ENCODE results near the gene PSMD6. TPM values are rescaled to one million over a fixed set of nuclear protein-coding genes. Genes with fewer than 3 reads are reported as not detected.
A peak's percentile ranks its signal among the peaks of the same experiment; 100 is the strongest.

PSMD6 gene
- total and polyA plus RNA-seq, 2 donors: 60.9 to 78.8 TPM

DNA sequence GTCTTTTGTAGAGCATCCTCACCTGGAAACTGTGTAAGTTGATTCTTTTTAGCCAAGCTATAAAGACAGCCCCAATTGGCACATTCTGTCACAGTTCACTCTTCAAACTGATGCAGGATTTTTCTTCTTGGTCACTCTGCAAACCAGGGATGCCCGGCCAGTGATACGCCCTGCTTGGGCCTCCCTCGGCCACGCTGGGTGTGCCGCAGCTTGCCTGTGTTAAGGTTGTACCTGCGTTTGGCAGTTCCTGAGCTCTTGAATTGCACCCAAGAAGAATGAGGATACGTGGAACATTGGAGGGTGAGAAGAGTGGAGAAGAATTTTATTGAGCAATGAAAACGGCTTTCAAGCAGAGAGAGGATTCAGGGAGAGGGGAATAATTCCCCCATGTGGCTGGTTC lies 49.9 kb downstream of the PSMD6 start:
- Histone ChIP-seq H3K4me1 (ENCODE audit: insufficient read depth) (no peaks in the 10 kb centered on the region), H3K27ac (ENCODE audit: low read depth) (no peak overlapping the region), H3K36me3 (ENCODE audit: insufficient read depth) (no peaks in the 10 kb centered on the region), H3K4me3 (ENCODE audit: low read depth, low read length) (no peak overlapping the region)
- WGBS: 95% methylated on average over 8 of the region's 8 CpGs
- no peak for DNase-seq (ENCODE audit: extremely low spot score)

GRCh38 chr3:63972987-63973386 lies 50.3 kb downstream of the PSMD6 start:
- Histone ChIP-seq H3K27ac (ENCODE audit: low read depth) (no peak overlapping the region), H3K36me3 (ENCODE audit: insufficient read depth) (no peaks in the 10 kb centered on the region), H3K4me3 (ENCODE audit: low read depth, low read length) (no peak overlapping the region), H3K4me1 (ENCODE audit: insufficient read depth) (no peaks in the 10 kb centered on the region)
- WGBS: 54% methylated on average over 4 of the region's 4 CpGs
- no peak for DNase-seq (ENCODE audit: extremely low spot score)

DNA sequence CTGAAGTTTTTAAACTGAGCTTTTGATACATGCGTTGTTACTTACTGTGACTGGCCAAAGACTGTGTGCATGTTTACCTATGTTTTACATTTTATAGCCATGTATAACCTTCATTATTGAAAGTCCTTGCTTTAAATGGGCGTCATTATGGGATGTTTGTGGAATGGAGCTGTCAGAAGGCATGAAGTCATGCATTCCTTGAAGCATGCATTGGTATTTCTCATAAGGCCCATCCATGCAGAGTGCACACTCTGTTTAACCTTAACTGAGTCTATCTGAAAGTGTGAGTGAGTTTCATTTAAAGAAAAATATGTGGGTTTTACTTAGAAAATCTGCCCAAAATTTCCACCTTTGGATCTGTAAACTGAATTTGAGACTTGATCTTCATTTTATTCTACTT lies 51.1 kb downstream of the PSMD6 start:
- 54% methylated on average over 2 of the region's 2 CpGs for WGBS
- H3K27ac ChIP-seq (ENCODE audit: low read depth): no peak overlapping the region

DNA sequence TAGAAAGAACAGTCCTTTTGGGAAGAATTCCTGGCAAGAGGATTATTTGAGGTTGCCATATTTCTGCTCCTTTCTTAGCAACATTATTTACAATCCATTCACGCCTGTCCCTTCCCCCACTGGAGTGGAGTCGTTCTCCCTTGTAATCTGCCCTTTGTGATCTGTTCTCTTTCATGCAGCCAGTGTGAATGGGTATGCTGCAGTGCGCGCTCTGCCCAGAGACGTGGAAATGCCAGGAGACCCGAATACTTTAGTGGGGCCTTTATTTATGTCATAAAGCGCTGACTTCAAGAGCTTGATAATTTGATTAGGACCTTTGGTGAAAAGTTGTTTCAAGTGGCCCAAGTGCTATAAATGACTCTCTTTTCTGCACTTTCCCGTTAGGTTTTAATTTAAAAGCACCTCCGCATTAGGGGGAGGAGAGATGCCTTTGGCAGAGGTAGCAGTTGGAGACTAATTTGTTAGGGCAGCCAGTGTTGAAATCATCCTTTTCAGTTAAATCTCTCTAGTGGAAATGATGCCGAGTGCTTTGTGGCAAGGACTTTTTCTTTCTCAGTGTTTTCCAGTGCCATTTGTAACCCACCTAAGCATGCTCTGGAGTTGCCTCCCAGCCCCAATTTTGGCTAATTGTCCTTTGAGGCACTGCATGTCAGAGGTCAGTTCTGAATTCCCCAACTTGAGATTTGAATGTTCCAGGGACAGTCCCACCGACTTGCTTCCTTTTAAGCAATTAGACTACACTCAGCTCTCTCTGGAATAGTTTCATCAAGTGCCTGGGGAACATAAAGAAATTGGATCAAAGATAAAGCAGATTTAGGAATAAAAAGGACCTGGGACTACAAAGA lies 52.4 kb downstream of the PSMD6 start:
- H3K4me3 ChIP-seq (ENCODE audit: low read depth, low read length): no peak overlapping the region
- H3K36me3 ChIP-seq (ENCODE audit: insufficient read depth): no peaks in the 10 kb centered on the region
- H3K4me1 ChIP-seq (ENCODE audit: insufficient read depth): no peaks in the 10 kb centered on the region
- no peak for DNase-seq (ENCODE audit: extremely low spot score)
- no peak overlapping the region for H3K27ac ChIP-seq (ENCODE audit: low read depth)
- WGBS: 38% methylated on average over 11 of the region's 11 CpGs

More for the DNA sequence above, 51.1 kb downstream of the PSMD6 start:
- no peaks in the 10 kb centered on the region for H3K36me3 ChIP-seq (ENCODE audit: insufficient read depth)
- H3K4me3 ChIP-seq (ENCODE audit: low read depth, low read length): no peak overlapping the region
- no peak for DNase-seq (ENCODE audit: extremely low spot score)
- no peaks in the 10 kb centered on the region for H3K4me1 ChIP-seq (ENCODE audit: insufficient read depth)

DNA sequence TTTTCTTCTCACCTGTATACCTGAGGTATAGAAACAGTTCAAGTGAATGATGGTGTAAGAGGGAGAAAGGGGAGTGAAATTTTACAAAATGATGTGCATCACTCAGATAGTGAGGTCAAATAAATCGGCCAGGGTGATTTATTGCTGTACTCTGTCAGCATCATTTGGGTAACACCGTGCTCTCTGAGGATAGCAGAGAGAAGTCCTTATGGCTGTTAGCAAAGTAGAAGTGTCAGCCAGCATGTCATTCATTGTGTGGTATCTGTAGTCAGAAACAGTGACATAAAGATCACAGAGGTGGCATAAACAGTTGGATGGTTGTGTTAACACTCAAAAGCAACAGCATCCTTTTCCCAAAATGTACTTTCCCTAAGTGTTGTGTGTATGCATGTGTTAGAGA lies 53.4 kb downstream of the PSMD6 start:
- no peak overlapping the region for H3K27ac ChIP-seq (ENCODE audit: low read depth)
- no peaks in the 10 kb centered on the region for H3K36me3 ChIP-seq (ENCODE audit: insufficient read depth)
- WGBS: 36% methylated on average over 2 of the region's 2 CpGs
- DNase-seq (ENCODE audit: extremely low spot score): no peak
- no peaks in the 10 kb centered on the region for H3K4me1 ChIP-seq (ENCODE audit: insufficient read depth)
- H3K4me3 ChIP-seq (ENCODE audit: low read depth, low read length): no peak overlapping the region

DNA sequence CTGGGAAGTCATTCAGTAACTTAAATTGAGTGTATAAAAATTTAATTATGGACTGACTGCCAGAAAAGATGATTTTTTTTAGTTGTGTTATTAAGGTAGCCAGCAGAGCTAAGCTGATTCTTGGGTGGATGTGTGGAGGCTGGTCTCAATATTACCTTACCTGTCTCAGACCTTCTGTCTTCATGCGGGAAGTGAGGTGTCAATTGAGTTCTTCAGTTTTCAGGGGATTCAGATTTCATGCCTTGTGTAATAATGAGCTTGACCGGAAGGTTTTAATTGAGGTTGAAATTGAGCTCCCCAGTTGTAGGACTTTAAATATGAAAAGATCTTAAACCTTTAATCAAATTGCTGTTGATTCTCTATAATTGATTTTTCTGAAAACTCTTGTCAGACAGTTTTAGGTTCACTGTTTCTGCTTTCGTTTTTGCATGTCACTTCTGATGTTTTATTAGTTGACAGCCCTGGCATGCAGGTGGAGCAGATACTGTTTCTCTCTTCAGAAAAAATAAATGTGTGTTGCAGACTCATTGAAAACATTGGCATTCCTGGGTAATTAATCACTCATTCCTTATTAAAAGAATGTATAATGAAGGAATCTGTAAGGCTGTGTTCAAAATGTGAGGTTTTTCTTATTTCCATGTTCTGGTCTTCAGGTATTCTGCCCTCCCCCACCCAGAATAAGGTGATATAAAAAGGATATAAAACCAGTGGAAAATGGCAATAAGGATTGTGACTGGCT lies 54.5 kb downstream of the PSMD6 start:
- H3K27ac ChIP-seq (ENCODE audit: low read depth): peak overlapping the region; percentile 41

DNA sequence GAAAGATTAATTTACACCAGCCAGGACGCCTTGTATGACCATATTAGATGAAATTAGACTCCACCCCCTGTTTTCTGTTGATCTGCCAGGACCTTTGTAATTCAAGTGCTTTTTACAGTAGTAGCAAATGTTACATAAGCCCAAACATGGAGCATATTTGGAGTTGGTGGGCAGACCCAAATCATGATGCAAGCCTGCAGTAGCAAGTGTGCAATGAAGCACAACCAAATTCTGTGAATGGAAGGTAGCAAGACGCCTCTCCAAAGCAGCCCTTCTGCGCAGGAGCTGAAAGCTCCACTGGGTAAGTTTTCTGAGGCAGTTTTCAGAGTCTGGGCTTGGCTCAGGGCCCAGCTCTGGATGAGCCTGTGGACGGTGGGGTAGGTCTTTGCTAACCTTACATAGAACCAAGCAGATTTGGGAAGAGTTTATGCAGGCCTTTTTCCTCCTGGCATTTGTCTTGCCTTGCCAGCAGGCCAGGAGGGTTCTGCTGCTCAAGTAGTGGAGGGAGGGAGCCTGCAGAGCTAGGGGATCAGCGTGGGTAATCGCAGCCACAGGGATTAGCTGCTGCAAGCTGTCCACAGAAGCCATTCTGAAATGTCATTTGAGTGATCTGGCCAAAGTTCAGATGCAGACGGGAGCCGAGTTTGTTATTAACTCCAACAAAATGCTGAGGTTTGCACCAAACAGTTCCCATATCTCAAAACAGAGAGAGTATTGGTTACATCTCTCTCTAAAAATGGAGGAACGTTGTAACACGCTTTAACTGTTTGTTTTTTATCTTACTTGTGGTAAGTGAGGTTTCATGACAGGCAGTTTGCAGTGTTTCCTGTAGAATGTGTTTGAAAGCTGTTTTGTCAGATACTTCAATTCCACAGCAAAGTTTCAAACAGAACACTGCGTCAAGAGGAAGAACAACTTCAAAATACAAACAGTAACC lies 55.4 kb downstream of the PSMD6 start:
- Histone ChIP-seq H3K27ac (ENCODE audit: low read depth) (no peak overlapping the region), H3K4me1 (ENCODE audit: insufficient read depth) (no peaks in the 10 kb centered on the region), H3K36me3 (ENCODE audit: insufficient read depth) (no peaks in the 10 kb centered on the region), H3K4me3 (ENCODE audit: low read depth, low read length) (peak overlapping the region; percentile 18)
- 10% methylated on average over 11 of the region's 11 CpGs for WGBS
- no peak for DNase-seq (ENCODE audit: extremely low spot score)

More for the DNA sequence above, 54.5 kb downstream of the PSMD6 start:
- Histone ChIP-seq H3K4me3 (ENCODE audit: low read depth, low read length) (no peak overlapping the region), H3K36me3 (ENCODE audit: insufficient read depth) (no peaks in the 10 kb centered on the region), H3K4me1 (ENCODE audit: insufficient read depth) (no peaks in the 10 kb centered on the region)
- DNase-seq (ENCODE audit: extremely low spot score): no peak
- 57% methylated on average over 3 of the region's 3 CpGs for WGBS

GRCh38 chr3:63966871-63967270 lies 56.4 kb downstream of the PSMD6 start:
- no peaks in the 10 kb centered on the region for H3K4me1 ChIP-seq (ENCODE audit: insufficient read depth)
- DNase-seq (ENCODE audit: extremely low spot score): no peak
- H3K4me3 ChIP-seq (ENCODE audit: low read depth, low read length): no peak overlapping the region
- no peaks in the 10 kb centered on the region for H3K36me3 ChIP-seq (ENCODE audit: insufficient read depth)
- WGBS: 97% methylated on average over 1 of the region's 1 CpG
- H3K27ac ChIP-seq (ENCODE audit: low read depth): no peak overlapping the region

GRCh38 chr3:63966007-63966406 lies 57.3 kb downstream of the PSMD6 start:
- Histone ChIP-seq H3K36me3 (ENCODE audit: insufficient read depth) (no peaks in the 10 kb centered on the region), H3K27ac (ENCODE audit: low read depth) (no peak overlapping the region), H3K4me1 (ENCODE audit: insufficient read depth) (no peaks in the 10 kb centered on the region), H3K4me3 (ENCODE audit: low read depth, low read length) (no peak overlapping the region)
- DNase-seq (ENCODE audit: extremely low spot score): no peak
- WGBS: 93% methylated on average over 4 of the region's 4 CpGs

GRCh38 chr3:63964681-63965485 lies 58.4 kb downstream of the PSMD6 start:
- Histone ChIP-seq H3K4me1 (ENCODE audit: insufficient read depth) (no peaks in the 10 kb centered on the region), H3K36me3 (ENCODE audit: insufficient read depth) (no peaks in the 10 kb centered on the region), H3K4me3 (ENCODE audit: low read depth, low read length) (no peak overlapping the region), H3K27ac (ENCODE audit: low read depth) (no peak overlapping the region)
- WGBS: 68% methylated on average over 6 of the region's 6 CpGs
- no peak for DNase-seq (ENCODE audit: extremely low spot score)

DNA sequence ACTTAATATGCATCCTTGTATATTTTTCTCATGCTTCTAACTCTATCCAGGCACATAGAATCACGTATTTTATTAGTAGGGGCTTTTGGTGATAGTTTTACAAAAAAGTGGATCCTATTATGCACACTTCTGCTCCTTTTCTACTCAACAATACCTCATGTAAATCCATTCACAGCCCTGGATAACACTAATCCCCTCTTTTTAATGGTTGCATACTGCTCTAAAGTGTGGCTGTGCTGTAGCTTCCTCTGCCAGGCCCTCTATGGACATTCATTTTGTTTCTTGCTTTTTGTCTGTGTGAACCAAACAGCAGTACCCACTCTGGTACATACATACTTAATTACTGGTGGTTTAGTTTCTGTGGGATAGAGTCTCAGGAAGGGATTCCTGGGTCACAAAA lies 59.8 kb downstream of the PSMD6 start:
- Histone ChIP-seq H3K4me1 (ENCODE audit: insufficient read depth) (no peaks in the 10 kb centered on the region), H3K4me3 (ENCODE audit: low read depth, low read length) (no peak overlapping the region), H3K27ac (ENCODE audit: low read depth) (no peak overlapping the region), H3K36me3 (ENCODE audit: insufficient read depth) (no peaks in the 10 kb centered on the region)
- WGBS: 85% methylated on average over 1 of the region's 1 CpG
- DNase-seq (ENCODE audit: extremely low spot score): no peak

GRCh38 chr3:63961891-63962290 lies 61.4 kb downstream of the PSMD6 start:
- H3K36me3 ChIP-seq (ENCODE audit: insufficient read depth): no peaks in the 10 kb centered on the region
- no peak overlapping the region for H3K4me3 ChIP-seq (ENCODE audit: low read depth, low read length)
- H3K4me1 ChIP-seq (ENCODE audit: insufficient read depth): no peaks in the 10 kb centered on the region
- no peak overlapping the region for H3K27ac ChIP-seq (ENCODE audit: low read depth)
- DNase-seq (ENCODE audit: extremely low spot score): no peak
- 19% methylated on average over 2 of the region's 2 CpGs for WGBS
